ENCODE results near the gene EXOC3L1. TPM values are rescaled to one million over a fixed set of nuclear protein-coding genes. Genes with fewer than 3 reads are reported as not detected.

The EXOC3L1 gene
- total RNA-seq, 1 experiment from 2014 or later = 0.30 TPM

DNA sequence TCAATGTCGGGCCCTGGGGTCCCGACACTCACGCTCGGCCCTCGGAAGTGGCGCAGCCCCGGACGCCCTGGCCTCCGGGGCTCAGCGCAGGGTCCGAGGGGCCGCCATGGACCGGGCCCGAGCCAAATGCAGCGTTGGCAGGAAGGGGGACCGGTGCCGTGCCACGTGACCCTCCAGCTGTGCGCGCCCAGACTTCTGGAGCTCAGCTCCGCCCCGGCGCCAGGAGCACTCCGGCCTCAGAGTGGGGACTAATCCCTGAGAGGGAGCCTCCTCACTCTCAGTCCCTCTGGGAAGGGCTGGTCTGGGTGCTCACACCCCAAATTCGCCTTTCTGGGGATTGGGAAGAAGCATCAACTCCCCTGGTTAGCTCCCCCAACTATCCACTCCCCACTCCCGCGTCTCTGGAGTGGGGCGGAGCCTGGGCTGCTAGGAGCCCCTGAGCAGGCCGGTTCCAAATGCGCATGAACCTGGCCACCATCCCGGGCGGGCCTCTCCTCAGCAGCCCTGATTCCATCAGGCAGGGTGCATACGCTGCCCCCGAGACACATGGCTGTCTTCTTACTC lies 39.0 kb downstream of the EXOC3L1 start, which contains the start of gene B3GNT9 (continued):
- TF ChIP-seq CTCF (IDR thresholded peaks at IDR 0.05 in 2 of 3, conservative IDR thresholded peaks at IDR 0.05 in 1 of 3; ENCODE audit: borderline replicate concordance in 1 of 3, insufficient read depth in 1 of 3, low read depth in 2 of 3, low read length in 2 of 3) (no peak), SIN3A (IDR thresholded peaks at IDR 0.05; ENCODE audit: low read depth) (no peak)

DNA sequence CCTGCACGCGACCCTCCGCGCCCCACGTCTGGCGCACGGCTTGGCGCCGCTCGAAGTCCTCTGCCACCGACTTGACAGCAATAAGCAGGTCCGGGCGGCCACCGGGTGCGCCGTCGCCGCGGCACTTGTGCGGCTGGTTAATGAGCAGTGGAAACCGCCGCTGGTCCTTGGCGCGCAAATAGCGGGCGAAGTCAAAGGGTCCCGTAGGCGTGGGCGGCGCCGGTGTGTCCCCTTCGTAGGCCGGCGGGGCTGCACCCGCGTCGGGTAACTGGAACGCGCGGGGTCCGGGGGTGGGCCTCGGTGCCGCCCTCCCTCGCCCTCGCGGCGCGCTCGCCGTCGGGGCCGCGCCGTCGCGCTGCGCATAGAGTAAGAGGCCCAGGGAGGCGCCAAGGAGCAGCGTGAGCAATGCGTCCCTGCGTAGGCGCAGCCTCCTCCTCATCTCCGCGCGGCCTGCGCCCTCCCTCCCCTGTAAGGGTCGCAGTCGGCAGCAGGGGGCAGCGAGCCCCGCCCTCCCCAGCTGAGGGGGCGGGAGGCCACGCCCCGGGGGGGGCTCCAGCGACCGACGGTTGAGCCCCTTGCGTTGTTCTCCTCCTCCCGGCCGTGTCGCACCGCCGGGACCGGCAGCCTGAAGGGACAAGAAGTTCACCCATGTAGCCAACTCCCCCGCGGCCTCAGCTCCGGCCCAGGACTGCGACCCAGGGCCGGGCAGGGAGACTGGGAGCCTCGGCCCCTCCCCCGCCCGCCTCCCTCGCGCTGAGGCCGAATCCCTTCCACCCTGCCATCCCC lies 39.7 kb downstream of the EXOC3L1 start:
- Histone ChIP-seq H3K9me2 (ENCODE audit: insufficient read depth) (no peaks in the 10 kb centered on the region), H3K4me2 (ENCODE audit: low read length) (peak overlapping the region; percentile 83), H3K9ac (ENCODE audit: low read length) (peak overlapping the region; percentile 67), H3K4me1 (ENCODE audit: control insufficient read depth in 1 of 2, insufficient read depth in 2 of 2, low read length in 2 of 2) (peaks cover 3 to 21% of the 10 kb centered on the region in 2 experiments; a peak in 3 of 4 replicates), H4K20me1 (ENCODE audit: insufficient read depth) (no peaks in the 10 kb centered on the region), H3K36me3 (ENCODE audit: control insufficient read depth in 1 of 2, insufficient read depth in 2 of 2, low read length in 2 of 2) (peaks cover 16 to 24% of the 10 kb centered on the region in 2 experiments; a peak in 3 of 4 replicates), H3K9me3 (ENCODE audit: control insufficient read depth in 1 of 2, insufficient read depth in 1 of 2, low read depth in 1 of 2, low read length in 2 of 2) (no peaks in the 10 kb centered on the region), H3K79me2 (ENCODE audit: insufficient read depth, low read length) (no peaks in the 10 kb centered on the region), H3K27ac (ENCODE audit: low read depth, low read length) (peak overlapping the region; percentile 66), H3K27me3 (ENCODE audit: insufficient read depth, low read length) (no peaks in the 10 kb centered on the region), H3K4me3 (replicated peaks in 1 of 2; ENCODE audit: low read depth in 1 of 2, low read length in 2 of 2) (peak overlapping the region; percentile 39 to 61), H2AFZ (ENCODE audit: low read depth, low read length, poor library complexity, severe bottlenecking) (no peak overlapping the region)
- RAD21 ChIA-PET (ENCODE audit: low non-redundant PET in 1 of 2, low total read pairs in 2 of 2, uncharacterized antibody in 2 of 2, unreplicated experiment in 2 of 2) = interaction anchor here (0.6 to 1.1 kb wide), 3 partner anchors 21 to 132 kb away, joined by 3 to 4 read pairs (median 3); no protein-coding TSS in a partner anchor
- ATAC-seq = peak; percentile 63
- POLR2A ChIA-PET = interaction anchor here (0.7 to 0.8 kb wide), 2 partner anchors 9 to 251 kb away, joined by 3 to 4 read pairs; no protein-coding TSS in a partner anchor
- intact Hi-C loops (cut with micrococcal nuclease) = no loop called here
- BruUV-seq (replicated peaks) = no TSS peak
- CTCF ChIA-PET = interaction anchor here (0.5 to 5.8 kb wide), 5 partner anchors 10 to 189 kb away, joined by 3 to 79 read pairs (median 3); partner anchors contain the start of genes CES3, FBXL8 and TRADD
- no peak for DNase-seq (ENCODE audit: low read depth, low spot score)
- TF ChIP-seq POLR2AphosphoS5 (IDR thresholded peaks at IDR 0.05; ENCODE audit: low read depth, low read length) (peak; percentile 6; the same call in 1 of the 2 replicates), ATF3 (IDR thresholded peaks at IDR 0.05) (no peak), RAD21 (IDR thresholded peaks at IDR 0.05; ENCODE audit: low read depth) (no peak), EZH2 (IDR thresholded peaks at IDR 0.05) (no peak), ELF1 (IDR thresholded peaks at IDR 0.05; ENCODE audit: borderline replicate concordance, low read depth) (no peak), ZFX (IDR thresholded peaks at IDR 0.05) (peak; percentile 52; the same call in 1 of the 2 replicates), POLR2A (IDR thresholded peaks at IDR 0.05; ENCODE audit: borderline replicate concordance, extremely low read depth, insufficient read depth, insufficient read length) (no peak), CEBPB (IDR thresholded peaks at IDR 0.05; ENCODE audit: low read depth) (no peak), FOSL1 (IDR thresholded peaks at IDR 0.05; ENCODE audit: low read depth) (no peak), EZH2phosphoT487 (IDR thresholded peaks at IDR 0.05; ENCODE audit: borderline replicate concordance) (no peak), SIN3A (IDR thresholded peaks at IDR 0.05; ENCODE audit: low read depth) (no peak), EGR1 (IDR thresholded peaks at IDR 0.05; ENCODE audit: low read depth) (peak; percentile 70), CTCF (IDR thresholded peaks at IDR 0.05 in 2 of 3, conservative IDR thresholded peaks at IDR 0.05 in 1 of 3; ENCODE audit: borderline replicate concordance in 1 of 3, insufficient read depth in 1 of 3, low read depth in 2 of 3, low read length in 2 of 3) (no peak)
- TF ChIP-seq, protein P1, sequence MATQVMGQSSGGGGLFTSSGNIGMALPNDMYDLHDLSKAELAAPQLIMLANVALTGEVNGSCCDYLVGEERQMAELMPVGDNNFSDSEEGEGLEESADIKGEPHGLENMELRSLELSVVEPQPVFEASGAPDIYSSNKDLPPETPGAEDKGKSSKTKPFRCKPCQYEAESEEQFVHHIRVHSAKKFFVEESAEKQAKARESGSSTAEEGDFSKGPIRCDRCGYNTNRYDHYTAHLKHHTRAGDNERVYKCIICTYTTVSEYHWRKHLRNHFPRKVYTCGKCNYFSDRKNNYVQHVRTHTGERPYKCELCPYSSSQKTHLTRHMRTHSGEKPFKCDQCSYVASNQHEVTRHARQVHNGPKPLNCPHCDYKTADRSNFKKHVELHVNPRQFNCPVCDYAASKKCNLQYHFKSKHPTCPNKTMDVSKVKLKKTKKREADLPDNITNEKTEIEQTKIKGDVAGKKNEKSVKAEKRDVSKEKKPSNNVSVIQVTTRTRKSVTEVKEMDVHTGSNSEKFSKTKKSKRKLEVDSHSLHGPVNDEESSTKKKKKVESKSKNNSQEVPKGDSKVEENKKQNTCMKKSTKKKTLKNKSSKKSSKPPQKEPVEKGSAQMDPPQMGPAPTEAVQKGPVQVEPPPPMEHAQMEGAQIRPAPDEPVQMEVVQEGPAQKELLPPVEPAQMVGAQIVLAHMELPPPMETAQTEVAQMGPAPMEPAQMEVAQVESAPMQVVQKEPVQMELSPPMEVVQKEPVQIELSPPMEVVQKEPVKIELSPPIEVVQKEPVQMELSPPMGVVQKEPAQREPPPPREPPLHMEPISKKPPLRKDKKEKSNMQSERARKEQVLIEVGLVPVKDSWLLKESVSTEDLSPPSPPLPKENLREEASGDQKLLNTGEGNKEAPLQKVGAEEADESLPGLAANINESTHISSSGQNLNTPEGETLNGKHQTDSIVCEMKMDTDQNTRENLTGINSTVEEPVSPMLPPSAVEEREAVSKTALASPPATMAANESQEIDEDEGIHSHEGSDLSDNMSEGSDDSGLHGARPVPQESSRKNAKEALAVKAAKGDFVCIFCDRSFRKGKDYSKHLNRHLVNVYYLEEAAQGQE (IDR thresholded peaks at IDR 0.05; ENCODE audit: low read depth) = no peak

All from HCT116 (cell line).